NCI-H1048 (cell line): ENCODE measurements around the gene LRFN2.

Experiments used
- DNase-seq: peaks from one replicate; lab custom pipeline; 2025; lab: John Stamatoyannopoulos, UW

The LRFN2 gene

DNA sequence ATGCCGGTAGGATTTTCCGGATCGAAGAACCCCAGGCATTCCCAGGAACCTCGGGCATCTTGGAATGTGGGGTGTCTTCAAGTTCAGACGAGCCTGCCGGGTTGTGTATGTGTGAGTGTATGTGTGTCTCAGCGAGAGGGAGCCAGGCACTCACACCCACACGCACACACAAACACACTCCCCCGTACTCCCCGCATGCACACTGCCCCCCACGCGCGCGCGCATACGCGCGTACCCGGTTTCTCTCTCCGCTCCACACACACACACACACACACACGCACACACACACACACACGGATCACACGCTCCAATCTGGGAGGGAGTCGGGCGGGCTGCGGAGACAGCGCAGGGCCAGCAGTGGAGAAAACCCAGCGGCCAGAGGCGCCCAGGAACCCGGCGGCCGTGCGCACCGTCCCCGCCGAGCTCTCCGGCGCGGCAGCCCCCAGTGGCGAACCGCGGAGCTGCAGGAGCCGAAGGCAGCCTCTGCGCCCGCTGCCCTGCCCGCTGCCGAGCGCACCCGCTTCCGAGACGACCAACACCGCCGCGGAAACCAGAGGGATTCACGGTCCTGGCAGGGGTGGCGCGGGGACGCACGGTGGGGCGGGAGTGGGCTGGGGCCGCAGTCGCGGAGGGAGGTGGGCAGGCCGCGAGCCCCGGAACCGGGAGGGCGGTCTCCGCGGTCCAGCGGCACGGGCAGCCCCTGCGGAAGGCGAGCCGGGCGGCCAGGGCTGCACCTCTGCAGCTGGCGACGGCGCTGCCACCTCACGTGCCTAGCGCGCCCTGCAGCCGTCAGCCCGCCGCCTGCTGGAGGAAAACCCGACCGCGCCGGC, at the start of gene LRFN2:
Gene LRFN2, minus strand, starts transcription at position 125 of the 830 bp plus-strand sequence.
- peak; percentile 31 for DNase-seq

DNA sequence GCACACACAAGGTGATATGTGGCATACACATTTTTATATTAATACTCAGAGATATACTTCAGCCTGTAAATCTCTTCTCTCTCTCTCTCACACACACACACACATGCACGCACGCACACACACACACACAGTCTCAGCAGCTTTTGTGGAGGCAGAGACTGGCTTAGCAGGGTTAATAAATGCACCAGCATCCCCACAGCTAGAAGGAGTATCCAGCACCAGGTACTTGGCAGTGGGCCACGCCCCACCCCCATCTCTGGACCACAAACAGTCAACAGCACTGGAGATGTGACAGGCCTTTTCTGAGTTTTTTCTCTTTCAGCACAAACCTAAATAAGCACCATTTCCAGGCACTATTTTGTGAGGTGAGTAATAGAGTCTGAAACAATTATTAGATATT, 47.3 kb upstream of the LRFN2 start:
- no peak for DNase-seq

DNA sequence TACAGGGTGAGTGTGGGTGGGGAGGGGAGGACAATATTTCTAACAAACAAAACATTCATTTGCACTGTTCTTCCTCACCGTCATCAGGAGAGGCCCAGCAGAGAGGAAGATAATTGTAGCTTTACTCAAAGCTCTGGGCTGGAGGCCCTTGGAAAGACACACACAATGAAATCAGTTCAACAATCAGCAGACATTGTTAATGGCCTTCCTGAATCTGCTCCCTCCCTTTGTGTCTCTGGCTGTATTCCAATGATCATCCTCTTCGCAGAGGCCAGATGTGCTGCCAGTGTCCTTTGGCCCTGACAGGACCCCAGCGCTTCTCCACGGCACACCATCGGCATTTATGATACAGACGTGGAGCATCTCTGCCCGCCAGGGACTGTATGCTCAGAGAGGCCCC, 44.6 kb upstream of the LRFN2 start:
- DNase-seq, result no peak

DNA sequence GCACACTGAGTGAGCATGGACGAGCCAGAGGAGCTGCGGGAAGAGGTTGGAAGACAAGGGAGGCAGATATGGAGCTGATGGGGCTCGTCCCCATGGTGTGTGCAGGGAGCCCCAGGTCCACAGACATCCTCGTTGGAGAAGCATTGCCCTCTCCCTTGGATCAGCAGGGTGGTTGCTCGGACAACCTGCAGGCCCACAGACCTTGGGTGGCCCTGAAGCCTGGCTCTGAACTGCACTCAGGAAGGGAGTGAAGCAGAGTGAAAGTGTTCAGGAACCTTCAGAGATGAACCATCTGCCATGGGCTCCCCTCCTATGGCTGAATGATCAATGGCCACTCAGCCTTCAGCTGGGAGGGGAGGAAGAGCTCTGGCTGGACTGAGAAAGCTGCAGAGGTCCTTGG, 43.3 kb upstream of the LRFN2 start:
- DNase-seq, result no peak

DNA sequence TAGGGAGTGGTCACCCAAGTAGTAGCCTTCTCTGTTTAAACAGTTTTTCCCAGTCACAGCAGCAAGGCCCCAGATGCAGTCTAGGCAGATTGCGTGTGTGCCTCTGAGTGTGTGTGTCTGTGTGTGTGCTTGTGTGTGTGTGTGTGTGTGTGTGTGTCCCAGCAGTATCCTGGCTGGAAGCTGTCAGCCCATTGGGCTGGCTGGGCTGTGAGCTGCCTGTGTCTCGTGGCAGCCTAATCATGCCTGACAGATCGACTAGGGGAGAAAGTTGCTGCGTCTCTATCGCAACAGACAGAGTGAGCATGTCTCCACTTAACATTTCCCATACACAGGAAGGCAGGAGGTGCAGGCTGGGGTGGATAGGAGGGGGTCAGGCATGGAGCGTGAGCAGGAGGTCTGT, 42.9 kb upstream of the LRFN2 start:
- no peak for DNase-seq

DNA sequence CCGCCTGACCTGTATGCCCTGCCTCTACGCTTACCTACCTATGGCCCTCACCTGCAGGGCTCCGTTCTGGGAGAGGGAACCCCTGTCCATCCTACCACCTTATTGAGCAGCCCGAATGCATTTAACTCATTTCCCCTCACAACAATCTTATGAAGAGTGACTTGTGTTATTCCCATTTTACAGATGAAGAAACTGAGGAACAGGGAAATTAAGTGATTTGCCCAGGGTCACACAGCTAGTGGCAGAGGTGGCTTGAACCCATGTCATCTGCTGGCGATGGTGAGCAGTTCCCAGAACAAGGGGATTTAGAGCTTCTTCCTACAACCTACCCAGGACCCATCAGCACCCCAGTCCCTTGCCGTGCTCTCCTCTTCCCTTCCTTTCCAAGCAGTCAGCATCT, 42.3 kb upstream of the LRFN2 start:
- no peak for DNase-seq

DNA sequence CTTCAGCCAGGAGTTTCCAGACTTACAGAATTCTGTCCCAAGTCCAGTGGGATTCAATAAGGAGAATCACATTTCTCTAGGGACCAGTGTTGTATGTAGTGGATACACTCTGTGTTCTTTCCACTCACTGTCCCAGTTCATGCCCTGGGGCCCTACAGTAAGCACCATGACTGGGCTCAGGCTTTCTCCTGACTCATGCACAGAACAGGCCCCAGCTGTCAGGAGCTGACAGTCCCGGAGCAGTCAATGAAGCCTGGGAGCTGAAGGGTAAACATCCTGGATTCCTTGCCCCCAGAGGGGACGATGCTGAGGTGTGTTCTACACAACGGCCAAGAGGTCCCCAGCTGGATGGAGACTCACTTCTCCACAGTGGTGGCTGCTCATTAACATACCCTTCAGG, 40.2 kb upstream of the LRFN2 start:
- no peak for DNase-seq

DNA sequence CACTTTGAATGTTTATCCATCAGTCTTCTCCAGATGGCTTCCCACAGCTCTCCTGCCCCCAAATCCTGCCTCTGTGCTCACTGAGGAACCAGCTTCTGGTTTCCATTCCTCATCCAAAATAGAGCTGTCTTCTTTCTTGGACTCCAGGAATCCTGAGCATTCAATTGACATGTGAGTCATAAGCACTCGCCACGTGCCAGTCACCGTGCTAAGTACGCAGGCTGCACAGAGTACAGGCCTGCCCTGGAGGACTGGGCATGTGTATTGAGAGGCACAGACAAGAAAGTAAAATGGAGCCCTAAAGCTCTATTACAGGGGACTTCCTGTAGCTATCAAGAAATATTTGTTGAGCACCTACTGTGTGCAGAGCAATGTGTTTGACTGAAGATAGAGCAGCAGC, 39.7 kb upstream of the LRFN2 start:
- DNase-seq, result no peak

DNA sequence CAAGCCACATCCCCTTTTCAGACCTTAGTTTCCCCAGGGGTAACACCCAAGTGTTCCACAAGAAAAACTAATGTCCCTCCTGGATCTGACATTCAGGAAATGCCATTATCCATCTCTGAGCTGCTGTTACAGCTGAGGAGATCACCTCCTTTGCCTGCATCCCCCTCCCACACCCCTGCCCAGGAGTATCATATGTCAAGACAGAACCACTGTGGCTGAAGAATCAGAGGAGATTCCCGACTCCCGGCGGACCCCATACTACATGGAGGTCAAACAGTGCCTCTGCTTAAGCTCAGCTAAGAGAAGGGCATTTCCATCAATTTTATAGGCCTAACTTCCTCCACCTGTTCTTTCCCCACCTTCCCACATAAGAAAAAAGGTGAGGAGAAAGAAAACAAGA, 36.8 kb upstream of the LRFN2 start:
- no peak for DNase-seq

DNA sequence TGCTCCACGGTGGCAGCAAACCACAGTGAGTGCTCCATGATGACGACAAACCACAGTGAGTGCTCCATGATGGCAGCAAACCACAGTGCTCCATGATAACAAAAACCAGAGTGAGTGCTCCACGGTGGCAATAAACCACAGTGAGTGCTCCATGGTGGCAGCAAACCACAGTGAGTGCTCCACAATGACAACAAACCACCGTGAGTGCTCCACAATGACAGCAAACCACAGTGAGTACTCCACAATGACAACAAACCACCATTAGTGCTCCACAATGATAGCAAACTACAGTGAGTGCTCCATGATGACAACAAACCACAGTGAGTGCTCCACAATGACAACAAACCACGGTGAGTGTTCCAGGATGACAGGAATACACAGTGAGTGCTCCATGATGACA, 36.0 kb upstream of the LRFN2 start:
- DNase-seq, result no peak

DNA sequence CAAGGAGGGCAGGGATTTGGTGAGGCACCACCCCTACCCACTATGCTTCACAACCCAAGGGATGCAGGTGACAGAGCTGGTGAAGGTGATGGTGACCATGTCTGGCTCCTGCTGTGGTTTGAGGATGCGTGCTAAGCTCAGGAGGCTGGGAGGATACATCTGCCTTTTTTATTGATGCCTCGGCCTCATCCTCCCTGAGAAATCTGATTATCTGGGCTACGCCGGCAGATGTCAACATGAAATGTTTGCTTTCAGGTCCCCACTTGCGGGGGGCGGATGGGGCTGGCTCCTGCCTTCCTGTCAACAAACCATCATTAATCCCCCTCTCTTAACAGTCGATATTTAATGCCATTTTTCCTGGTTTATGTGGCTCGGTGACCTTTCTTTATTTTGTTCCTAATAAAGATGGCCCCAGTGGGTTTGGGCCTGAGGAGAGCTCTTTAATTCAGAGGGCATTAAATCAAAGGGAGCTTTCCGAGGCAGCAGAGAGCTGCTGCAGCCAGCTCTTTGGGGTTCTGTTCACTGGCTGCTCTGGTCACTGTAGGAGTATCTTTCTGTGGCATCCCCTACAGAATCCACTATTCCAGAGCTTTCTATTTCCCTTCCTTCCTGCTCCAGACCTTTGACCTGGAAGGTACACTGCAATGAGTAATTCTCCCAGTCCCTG, 33.5 kb upstream of the LRFN2 start:
- no peak for DNase-seq

DNA sequence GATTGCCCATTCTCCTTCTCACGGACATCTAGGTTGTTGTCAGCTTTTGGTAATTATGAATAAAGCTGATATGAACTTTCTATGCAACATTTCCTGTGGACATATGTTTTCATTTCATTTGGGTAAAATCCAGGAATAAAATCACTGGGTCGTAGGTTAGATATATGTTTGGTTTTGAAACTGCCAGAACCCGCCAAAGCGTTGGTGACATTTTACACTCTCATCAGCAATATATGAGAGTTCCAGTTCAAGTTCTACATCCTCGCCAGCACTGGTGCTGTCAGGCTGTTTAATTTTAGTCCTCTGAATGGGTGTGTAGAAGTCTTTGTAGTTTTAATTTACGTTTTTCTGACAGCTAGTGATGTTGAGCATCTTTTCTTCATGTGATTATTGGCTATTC, 27.5 kb upstream of the LRFN2 start:
- no peak for DNase-seq

DNA sequence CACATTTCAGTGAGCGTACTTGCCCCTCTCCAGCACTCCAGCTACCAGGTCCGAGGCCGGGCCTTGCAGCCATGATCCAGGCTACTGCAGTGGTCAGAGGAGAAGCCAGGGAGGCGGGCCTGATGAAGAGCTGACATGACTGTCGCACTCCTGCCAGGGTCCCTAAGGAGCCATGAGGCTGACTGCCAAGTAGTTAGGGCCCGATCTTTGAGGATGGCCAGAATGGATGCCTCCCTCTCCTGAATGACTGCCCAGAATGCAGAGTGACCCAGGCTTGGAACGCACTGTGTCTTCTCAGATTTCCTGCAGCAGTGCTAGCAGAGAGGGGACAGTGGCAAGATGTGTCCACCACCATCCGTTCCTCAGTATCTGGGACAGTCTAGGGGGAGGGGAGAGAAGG, 24.7 kb upstream of the LRFN2 start:
- DNase-seq, result no peak

DNA sequence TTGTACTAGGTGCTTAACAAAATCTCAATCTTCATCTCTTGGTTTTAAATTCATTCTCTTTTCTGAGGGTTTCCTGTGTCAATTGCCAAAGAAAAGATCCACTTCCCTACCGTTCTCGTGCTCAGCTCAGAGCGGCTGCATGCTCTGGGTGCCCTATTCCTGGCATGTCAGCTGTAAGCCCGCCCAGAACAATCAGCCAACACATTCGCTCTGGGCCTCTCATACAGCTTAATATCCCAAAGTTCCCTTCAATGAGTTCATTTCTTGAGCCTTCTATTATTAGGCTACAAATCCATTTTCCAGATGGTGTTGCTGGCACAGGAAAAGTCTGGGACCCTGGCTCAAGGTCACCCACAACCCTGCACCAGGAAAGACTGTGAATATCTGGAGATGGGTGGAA, 24.3 kb upstream of the LRFN2 start:
- DNase-seq, result no peak

DNA sequence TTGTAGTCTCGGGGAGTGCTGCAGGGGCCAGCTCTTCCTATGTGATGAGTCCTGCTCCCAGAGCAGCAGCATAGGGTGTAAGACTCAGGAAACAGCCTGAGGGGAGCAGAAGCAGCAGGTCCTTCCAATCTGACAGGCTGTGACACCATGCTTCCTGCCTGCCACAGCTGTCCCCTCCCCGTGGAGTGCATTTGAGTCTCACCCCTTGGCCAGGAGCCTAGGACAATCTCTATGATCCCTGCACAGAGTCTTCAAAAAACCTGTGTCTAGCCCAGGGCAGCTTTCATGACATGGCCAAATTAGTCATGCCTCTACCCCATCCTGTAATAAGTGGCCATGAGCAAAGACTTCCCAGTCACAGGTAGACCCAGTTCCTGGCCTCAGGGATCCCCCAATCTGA, 23.1 kb upstream of the LRFN2 start:
- no peak for DNase-seq

DNA sequence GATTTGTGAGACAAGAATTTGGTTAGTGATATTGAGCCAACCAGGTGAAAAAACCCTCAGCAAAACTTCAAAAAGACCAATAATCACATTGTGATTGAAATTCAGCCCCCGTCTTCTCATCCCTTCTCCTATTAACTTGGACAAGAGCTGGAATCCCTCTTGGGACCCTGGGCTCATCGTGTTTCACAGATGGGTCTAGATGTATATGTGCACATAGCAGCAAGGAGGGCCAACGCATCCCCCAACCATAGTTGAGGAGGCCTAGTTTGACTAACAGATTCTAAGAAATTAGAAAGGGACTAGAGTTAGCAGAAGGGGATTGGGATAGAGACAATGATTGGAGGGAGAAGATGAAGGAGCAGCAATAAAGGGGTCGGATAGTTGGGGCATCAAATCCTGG, 19.8 kb upstream of the LRFN2 start:
- DNase-seq, result no peak

DNA sequence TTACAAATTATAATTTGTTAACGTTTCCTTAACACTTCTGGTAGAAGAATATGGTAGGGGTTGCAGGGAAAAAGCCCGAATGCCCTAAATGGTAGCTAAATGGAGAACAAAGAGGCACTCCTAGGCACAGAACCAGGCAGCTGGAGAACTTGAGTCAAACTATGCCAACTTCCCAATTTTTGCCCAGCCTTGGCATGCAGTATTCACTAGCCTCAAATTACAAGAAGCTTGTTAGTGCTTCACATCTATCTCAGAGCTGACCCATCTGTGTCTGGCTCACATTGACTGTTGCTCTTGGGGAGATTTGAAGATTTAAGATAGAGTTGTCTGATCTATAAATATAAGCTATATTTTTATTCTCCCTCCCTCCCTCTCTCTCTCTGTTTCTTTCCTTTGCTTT, 19.4 kb upstream of the LRFN2 start:
- no peak for DNase-seq

DNA sequence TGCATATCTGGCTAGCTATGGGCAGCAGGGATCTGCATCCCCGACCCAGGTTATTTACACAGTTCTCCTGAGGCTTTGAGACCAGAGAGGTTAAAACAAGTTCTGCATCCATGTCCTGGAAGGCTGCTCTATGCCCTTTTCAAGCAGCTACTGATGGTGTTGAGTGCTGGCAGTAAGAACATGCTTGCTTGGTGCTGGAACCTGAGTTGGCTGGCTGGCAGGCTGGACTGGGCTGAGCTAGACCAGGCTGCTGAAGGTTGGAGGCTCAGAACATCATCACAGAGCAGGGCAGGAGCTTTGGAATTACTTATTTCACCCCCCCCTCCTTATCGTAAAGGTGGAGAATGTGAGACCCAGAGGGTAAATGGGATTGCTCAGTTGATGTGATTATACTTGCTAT, 16.9 kb upstream of the LRFN2 start:
- no peak for DNase-seq

DNA sequence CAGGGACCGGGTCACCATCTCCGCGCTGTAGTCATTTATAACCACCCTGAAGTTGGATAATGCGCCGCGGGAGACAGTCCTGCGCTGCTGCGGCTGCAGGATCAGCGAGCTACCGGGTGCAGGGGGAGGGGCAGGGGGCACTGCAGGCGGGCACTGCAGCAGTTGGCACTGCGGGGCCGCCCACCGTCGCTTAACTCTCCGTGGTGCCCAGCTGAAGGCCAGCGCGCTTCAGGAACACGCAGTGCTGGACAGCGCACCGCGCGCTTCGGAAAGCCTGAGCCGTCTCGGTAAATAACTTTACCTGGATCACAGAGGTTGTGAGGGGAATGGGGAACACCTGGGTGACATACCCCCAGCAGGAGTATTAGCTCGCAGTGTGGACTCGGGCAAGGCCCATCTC, 12.4 kb upstream of the LRFN2 start:
- no peak for DNase-seq

DNA sequence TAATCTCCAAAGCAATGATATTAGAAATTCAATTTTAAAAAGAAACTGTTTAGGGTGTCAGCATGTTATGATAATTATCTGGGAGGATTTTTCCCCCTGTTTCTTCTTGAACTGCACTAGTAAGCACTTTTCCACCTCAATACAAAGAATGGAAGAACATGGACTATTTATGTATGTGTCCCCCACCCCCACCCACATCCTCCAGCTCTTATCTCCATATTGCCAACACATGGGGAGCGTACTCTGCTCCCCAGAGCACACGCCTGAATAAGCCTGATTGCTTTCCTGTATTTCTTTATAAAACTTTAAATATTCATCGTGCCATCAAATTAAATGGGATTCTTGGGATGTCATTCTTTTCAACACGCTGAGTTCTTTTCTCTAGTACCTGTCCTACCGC, 11.4 kb upstream of the LRFN2 start:
- DNase-seq, result no peak

DNA sequence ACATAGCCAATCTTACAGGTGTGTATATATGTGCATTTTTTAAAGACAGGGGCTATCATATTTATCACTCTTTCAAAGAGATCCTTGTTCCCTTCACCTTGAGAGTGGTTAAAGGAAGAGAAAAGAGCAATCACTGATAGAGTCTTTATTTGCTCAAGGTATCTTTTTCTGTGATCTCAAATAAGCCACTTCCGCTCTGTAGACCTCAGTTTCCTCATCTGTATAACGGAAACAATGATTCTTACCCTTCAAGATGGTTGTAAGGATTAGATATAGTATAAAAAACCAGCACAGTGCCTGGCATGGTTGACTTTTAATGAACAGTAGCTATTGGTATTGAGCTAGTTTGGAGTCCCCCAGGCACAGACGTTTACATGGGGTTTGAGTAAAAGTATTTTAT, 10.1 kb upstream of the LRFN2 start:
- DNase-seq, result no peak

DNA sequence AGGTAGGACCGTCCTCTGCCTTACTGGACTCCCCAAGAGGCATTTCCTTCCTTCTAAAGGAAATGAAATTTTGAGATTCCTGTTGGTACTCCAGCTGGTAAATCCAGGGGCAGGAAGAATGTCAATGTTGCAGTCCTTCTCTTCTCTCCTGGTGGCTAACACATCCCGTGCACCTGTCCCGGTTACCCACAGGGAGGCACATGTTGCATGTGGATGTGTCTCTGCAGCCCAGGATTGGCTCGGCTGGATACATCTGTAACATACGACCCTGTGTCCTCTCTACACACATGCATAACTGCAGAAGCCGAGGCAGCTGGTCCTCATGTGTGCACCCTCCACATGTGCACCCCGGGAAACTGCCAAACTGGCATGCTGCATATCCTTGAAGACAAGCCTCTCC, 1.3 kb upstream of the LRFN2 start:
- DNase-seq, result no peak

DNA sequence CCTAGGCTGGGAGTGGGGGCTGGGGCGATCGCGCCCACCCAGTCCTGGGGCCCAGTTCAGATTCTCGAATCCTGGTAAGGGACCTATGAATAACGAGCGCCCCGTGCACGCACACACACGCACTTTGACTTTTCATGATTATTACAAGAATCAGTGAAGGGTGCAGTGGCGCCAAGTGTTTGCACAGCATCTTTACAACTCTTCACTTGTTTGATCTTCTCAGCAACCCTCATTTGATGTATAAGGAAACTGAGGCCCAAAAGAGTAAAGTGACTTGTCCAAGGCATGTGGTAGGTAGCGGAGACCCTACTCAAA, 863 bp upstream of the LRFN2 start:
- DNase-seq, result no peak
